Adipocyte (in vitro differentiated cells): ENCODE data around the gene SLC5A4.
"Not testable (repeated sequence)": the region's sequence is repeated elsewhere in the genome, so short reads cannot be mapped to it uniquely, and the experiment has no call there.

Experiments
- DNase-seq: peaks from one replicate; pipeline ENCODE4 v3.0.0-alpha.2; 2015; ENCODE audit warnings: low read depth
- H3K27me3 ChIP-seq: replicated peaks from 2 replicates; pipeline ENCODE4 v1.7.0; 2013; ENCODE audit warnings: mild to moderate bottlenecking, low read length, moderate library complexity; ENCODE audit not compliant: control insufficient read depth, insufficient read depth
- H3K36me3 ChIP-seq: 2 replicates; pipeline ENCODE4 v1.7.0; 2013; ENCODE audit warnings: low read length, mild to moderate bottlenecking, moderate library complexity; ENCODE audit not compliant: control insufficient read depth, insufficient read depth, severe bottlenecking
- H3K4me1 ChIP-seq: 2 replicates; pipeline ENCODE4 v1.7.0; 2013; ENCODE audit warnings: mild to moderate bottlenecking, low read length, moderate library complexity; ENCODE audit not compliant: control insufficient read depth, insufficient read depth
- H3K4me3 ChIP-seq: 2 replicates; pipeline ENCODE4 v1.7.0; 2013; ENCODE audit warnings: mild to moderate bottlenecking, low read length, moderate library complexity
- H3K9ac ChIP-seq: 2 replicates; pipeline ENCODE4 v1.7.0; 2013; ENCODE audit warnings: mild to moderate bottlenecking, low read length, moderate library complexity
- H3K9me3 ChIP-seq: 2 replicates; pipeline ENCODE4 v1.7.0; 2013; ENCODE audit warnings: mild to moderate bottlenecking, low read length, moderate library complexity; ENCODE audit not compliant: control insufficient read depth

The SLC5A4 gene

GRCh38 chr22:32255217-32255616 lies at the start of gene SLC5A4:
Gene SLC5A4 (minus strand): TSS chr22:32255347. CDS start chr22:32255329, 18 bp downstream.
- Histone ChIP-seq H3K4me3 (no peak within 1 kb of the TSS), H3K27me3 (peaks cover 19% of the 10 kb centered on the region), H3K9me3 (no peaks in the 10 kb centered on the region), H3K36me3 (no peaks in the 10 kb centered on the region), H3K9ac (no peak within 1 kb of the TSS), H3K4me1 (no peaks in the 10 kb centered on the region)
- no peak for DNase-seq

GRCh38 chr22:32293921-32294320 lies 38.8 kb upstream of the SLC5A4 start:
- not testable (repeated sequence) for H3K9me3 ChIP-seq, H3K4me1 ChIP-seq, DNase-seq

GRCh38 chr22:32286290-32286840 lies 31.2 kb upstream of the SLC5A4 start:
- Histone ChIP-seq H3K27me3 (peaks cover 2% of the 10 kb centered on the region), H3K36me3 (no peaks in the 10 kb centered on the region)
- no peak for DNase-seq

More at GRCh38 chr22:32293921-32294320, 38.8 kb upstream of the SLC5A4 start:
- H3K27me3 ChIP-seq, H3K9ac ChIP-seq, H3K4me3 ChIP-seq, H3K36me3 ChIP-seq: not testable (repeated sequence)

GRCh38 chr22:32281072-32281471 lies 25.9 kb upstream of the SLC5A4 start:
- no peaks in the 10 kb centered on the region for H3K9me3 ChIP-seq
- H3K9ac ChIP-seq = no peak overlapping the region
- H3K4me1 ChIP-seq = no peaks in the 10 kb centered on the region
- H3K36me3 ChIP-seq = no peaks in the 10 kb centered on the region
- no peak overlapping the region for H3K4me3 ChIP-seq
- no peak for DNase-seq
- H3K27me3 ChIP-seq = peaks cover 13% of the 10 kb centered on the region

More at GRCh38 chr22:32286290-32286840, 31.2 kb upstream of the SLC5A4 start:
- H3K9me3 ChIP-seq = peaks cover 6% of the 10 kb centered on the region
- no peak overlapping the region for H3K4me3 ChIP-seq
- H3K4me1 ChIP-seq = no peaks in the 10 kb centered on the region
- H3K9ac ChIP-seq = no peak overlapping the region

- not testable (repeated sequence) for H3K9ac ChIP-seq, H3K36me3 ChIP-seq, H3K9me3 ChIP-seq, H3K4me1 ChIP-seq, DNase-seq, H3K4me3 ChIP-seq
- H3K27me3 ChIP-seq = peaks cover 14% of the 10 kb centered on the region
These were observed 20.2 kb upstream of the SLC5A4 start for GRCh38 chr22:32275353-32275752.

GRCh38 chr22:32271389-32271788 lies 16.2 kb upstream of the SLC5A4 start:
- Histone ChIP-seq H3K27me3 (peaks cover 13% of the 10 kb centered on the region), H3K9ac (no peak overlapping the region), H3K9me3 (no peaks in the 10 kb centered on the region), H3K4me3 (no peak overlapping the region), H3K4me1 (no peaks in the 10 kb centered on the region), H3K36me3 (no peaks in the 10 kb centered on the region)
- no peak for DNase-seq

GRCh38 chr22:32270641-32271369 lies 15.7 kb upstream of the SLC5A4 start:
- no peaks in the 10 kb centered on the region for H3K9me3 ChIP-seq
- no peaks in the 10 kb centered on the region for H3K4me1 ChIP-seq
- no peak overlapping the region for H3K9ac ChIP-seq
- H3K36me3 ChIP-seq = no peaks in the 10 kb centered on the region
- H3K27me3 ChIP-seq = peaks cover 13% of the 10 kb centered on the region
- no peak for DNase-seq
- H3K4me3 ChIP-seq = no peak overlapping the region

GRCh38 chr22:32269316-32269715 lies 14.2 kb upstream of the SLC5A4 start:
- H3K9ac ChIP-seq = no peak overlapping the region
- H3K4me1 ChIP-seq = no peaks in the 10 kb centered on the region
- no peak overlapping the region for H3K4me3 ChIP-seq
- H3K27me3 ChIP-seq = peaks cover 13% of the 10 kb centered on the region
- no peaks in the 10 kb centered on the region for H3K36me3 ChIP-seq
- no peaks in the 10 kb centered on the region for H3K9me3 ChIP-seq
- no peak for DNase-seq

- Histone ChIP-seq H3K27me3 (peaks cover 13% of the 10 kb centered on the region), H3K9me3 (no peaks in the 10 kb centered on the region), H3K36me3 (no peaks in the 10 kb centered on the region), H3K4me3 (no peak overlapping the region), H3K9ac (no peak overlapping the region), H3K4me1 (no peaks in the 10 kb centered on the region)
- no peak for DNase-seq
These were observed 11.9 kb upstream of the SLC5A4 start for GRCh38 chr22:32267011-32267410.

- peak; percentile 94 for DNase-seq
These were observed 11.0 kb upstream of the SLC5A4 start for GRCh38 chr22:32265882-32266767.

GRCh38 chr22:32263678-32264077 lies 8.5 kb upstream of the SLC5A4 start:
- H3K9me3 ChIP-seq = not testable (repeated sequence)

More at GRCh38 chr22:32265882-32266767, 11.0 kb upstream of the SLC5A4 start:
- no peaks in the 10 kb centered on the region for H3K9me3 ChIP-seq
- H3K27me3 ChIP-seq = peaks cover 21% of the 10 kb centered on the region
- no peaks in the 10 kb centered on the region for H3K4me1 ChIP-seq
- peak overlapping the region; percentile 41 for H3K9ac ChIP-seq
- H3K4me3 ChIP-seq = peak overlapping the region; percentile 20
- H3K36me3 ChIP-seq = no peaks in the 10 kb centered on the region

More at GRCh38 chr22:32263678-32264077, 8.5 kb upstream of the SLC5A4 start:
- not testable (repeated sequence) for H3K4me1 ChIP-seq, DNase-seq, H3K36me3 ChIP-seq, H3K4me3 ChIP-seq, H3K9ac ChIP-seq
- peaks cover 17% of the 10 kb centered on the region for H3K27me3 ChIP-seq
